ENCODE measurements around the gene HOXB9.

HOXB9 gene

GRCh38 chr17:48591255-48592056 is 34.7 kb downstream of the HOXB9 start:
- no peak overlapping the region for H3K27ac Mint-ChIP-seq
- no peak for ATAC-seq (replicated peaks)
- H3K4me3 Mint-ChIP-seq: no peak overlapping the region

DNA sequence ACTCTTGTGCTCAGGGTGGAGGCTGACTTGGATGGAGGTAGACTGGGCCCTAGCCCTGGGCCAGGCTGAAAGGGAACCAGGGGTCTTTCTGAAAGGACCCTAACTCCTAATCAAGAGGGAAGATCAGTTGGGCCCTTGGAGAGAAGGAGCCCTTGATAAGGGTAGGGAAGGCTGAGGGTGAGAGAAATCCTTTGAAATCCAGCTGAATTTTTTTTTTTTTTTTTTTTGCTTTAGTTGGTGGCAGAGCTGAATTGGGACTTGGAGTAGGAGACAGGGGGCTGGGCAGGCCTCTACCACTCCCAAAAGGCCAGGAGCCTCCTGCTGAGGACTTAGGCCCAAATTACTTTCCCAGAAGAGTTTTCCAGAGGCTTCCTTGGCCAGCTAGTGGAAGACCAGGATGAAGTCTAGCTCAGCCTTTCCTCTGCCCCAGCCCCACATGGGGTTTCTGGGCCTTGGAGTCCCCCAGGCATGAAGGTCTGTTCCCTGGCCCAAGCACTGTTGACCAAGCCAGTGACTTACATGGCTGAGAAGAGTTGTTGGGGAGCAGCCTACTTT is 35.5 kb downstream of the HOXB9 start:
- H3K27me3 Mint-ChIP-seq: peaks cover 42 to 80% of the 10 kb centered on the region in 2 donors
- no peak overlapping the region for H3K4me3 Mint-ChIP-seq
- peaks cover 22 to 25% of the 10 kb centered on the region in 2 donors for H3K4me1 Mint-ChIP-seq (ENCODE audit: low read depth in 2 of 2)
- H3K9me3 Mint-ChIP-seq: no peaks in the 10 kb centered on the region
- H3K27ac Mint-ChIP-seq: no peak overlapping the region
- DNase-seq: no peak
- ATAC-seq (replicated peaks): no peak
- H3K36me3 Mint-ChIP-seq (ENCODE audit: insufficient read depth): peaks cover 4% of the 10 kb centered on the region

More at GRCh38 chr17:48591255-48592056, 34.7 kb downstream of the HOXB9 start:
- Mint-ChIP-seq H3K4me1 (ENCODE audit: low read depth in 2 of 2) (peaks cover 18 to 21% of the 10 kb centered on the region in 2 donors), H3K36me3 (ENCODE audit: insufficient read depth) (peaks cover 2% of the 10 kb centered on the region), H3K9me3 (no peaks in the 10 kb centered on the region), H3K27me3 (peaks cover 42 to 80% of the 10 kb centered on the region in 2 donors)
- no peak for DNase-seq

DNA sequence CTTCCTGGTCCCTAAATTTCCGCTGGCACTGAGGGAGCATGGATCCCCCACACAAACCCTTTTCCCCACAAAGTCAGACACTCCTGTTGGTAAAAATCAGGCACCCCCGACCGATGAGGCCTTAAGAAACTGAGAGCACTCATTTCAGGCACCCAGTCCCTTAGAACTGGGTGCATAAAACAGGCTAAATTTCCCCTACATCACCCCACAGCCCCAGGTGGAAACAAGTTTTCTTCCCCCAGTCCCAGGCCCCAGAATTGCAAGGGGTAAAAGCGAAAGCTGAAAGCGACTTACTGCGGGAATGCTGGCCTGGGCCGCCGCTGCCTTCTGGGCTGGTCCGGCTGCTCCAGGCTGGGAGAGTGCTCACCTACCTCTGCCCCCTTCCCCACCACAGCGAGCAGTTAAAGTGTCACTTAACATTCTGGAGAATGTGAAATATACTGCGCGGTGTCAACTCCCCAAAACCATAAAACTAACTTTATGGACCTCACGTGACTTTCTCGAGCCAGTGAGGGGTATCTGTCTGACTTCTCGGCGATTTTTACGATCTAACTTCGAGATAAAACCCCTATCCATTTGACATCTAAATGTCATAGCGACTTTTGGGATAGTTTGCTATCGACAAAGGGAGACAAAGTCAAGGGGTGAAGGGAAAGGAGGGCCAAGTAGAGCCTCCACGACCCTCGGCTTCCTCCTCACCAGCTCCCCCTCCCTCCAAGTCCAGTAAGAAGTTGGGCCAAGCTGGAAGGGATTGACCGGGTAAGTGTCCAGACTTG is 36.1 kb downstream of the HOXB9 start, which contains the start of gene HOXB3:
TSS of gene HOXB3 (minus strand) at position 411 of the 776 bp plus-strand sequence. CDS start 37,767 bp downstream, outside the sequence.
- DNase-seq: no peak
- ATAC-seq (replicated peaks): no peak
- peaks cover 7% of the 10 kb centered on the region for H3K36me3 Mint-ChIP-seq (ENCODE audit: insufficient read depth)
- peaks cover 28 to 30% of the 10 kb centered on the region in 2 donors for H3K4me1 Mint-ChIP-seq (ENCODE audit: low read depth in 2 of 2)
- H3K9me3 Mint-ChIP-seq: no peaks in the 10 kb centered on the region
- no peak within 1 kb of the TSS for H3K4me3 Mint-ChIP-seq
- peaks cover 35 to 79% of the 10 kb centered on the region in 2 donors for H3K27me3 Mint-ChIP-seq
- H3K27ac Mint-ChIP-seq: no peak within 1 kb of the TSS

DNA sequence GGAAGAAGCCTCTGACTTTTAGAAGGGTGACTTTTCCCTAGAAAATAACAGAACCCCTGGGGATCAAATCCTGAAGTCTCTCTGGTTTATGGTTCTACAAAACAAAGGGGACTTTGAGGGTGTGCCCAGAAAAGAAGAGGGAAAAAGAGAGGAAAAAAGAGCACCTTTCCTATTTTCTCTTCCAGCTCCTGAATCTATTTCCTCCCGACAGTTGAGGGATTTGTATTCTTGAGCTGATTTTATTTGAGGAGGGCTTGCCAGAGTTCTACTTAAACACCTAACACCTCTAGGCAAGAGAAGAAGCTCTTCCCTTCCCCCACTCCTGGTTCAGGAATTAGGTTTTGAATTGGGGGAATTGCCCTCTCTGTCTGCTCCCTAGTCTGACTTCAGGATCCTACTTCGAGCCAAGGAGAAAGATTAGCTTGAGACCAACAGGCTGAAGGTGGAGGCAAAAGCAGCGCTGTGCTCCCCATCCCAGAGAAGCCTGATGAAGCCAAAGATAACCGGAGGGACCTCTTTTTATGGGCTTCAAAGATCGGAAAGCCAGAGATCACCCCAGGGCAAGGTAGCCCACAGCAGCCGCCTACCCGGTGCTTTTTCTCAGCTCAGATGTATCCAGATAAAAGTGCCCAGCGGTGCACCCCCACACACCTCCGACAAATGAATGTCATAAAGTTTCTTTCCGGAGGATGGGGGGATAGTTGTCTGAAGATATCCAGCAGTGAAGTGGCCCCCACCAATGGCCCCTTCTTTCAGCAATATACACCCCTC is 36.9 kb downstream of the HOXB9 start:
- Mint-ChIP-seq H3K27ac (no peak overlapping the region), H3K4me1 (ENCODE audit: low read depth in 2 of 2) (peaks cover 31 to 34% of the 10 kb centered on the region in 2 donors), H3K9me3 (no peaks in the 10 kb centered on the region), H3K4me3 (no peak overlapping the region), H3K27me3 (peaks cover 34 to 79% of the 10 kb centered on the region in 2 donors), H3K36me3 (ENCODE audit: insufficient read depth) (peaks cover 5% of the 10 kb centered on the region)
- no peak for ATAC-seq (replicated peaks)
- no peak for DNase-seq

DNA sequence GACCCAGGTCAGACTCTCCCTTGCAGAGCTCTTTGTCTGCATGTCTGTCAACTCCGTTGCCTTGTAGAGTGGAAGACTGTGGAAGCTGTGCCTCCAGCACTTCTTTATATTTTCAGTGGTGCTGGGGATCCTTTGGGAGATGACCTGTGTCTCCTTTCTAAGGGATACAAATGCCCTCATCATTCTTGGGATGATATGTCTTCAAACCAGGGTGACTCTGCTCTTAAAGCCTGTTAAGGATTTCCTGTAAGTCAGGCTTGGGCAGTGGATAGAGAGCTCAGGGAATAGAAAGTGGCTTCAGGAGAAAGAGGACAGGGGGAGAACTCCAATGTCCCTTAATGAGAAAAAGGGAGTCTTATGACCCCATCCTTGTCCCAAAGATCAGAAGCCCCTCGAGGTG is 37.6 kb downstream of the HOXB9 start:
- no peak for DNase-seq
- no peak for ATAC-seq (replicated peaks)
- Mint-ChIP-seq H3K4me3 (no peak overlapping the region), H3K9me3 (no peaks in the 10 kb centered on the region), H3K27me3 (peaks cover 36 to 79% of the 10 kb centered on the region in 2 donors), H3K36me3 (ENCODE audit: insufficient read depth) (peaks cover 5% of the 10 kb centered on the region), H3K4me1 (ENCODE audit: low read depth in 2 of 2) (peaks cover 28% of the 10 kb centered on the region in 2 donors), H3K27ac (no peak overlapping the region)

DNA sequence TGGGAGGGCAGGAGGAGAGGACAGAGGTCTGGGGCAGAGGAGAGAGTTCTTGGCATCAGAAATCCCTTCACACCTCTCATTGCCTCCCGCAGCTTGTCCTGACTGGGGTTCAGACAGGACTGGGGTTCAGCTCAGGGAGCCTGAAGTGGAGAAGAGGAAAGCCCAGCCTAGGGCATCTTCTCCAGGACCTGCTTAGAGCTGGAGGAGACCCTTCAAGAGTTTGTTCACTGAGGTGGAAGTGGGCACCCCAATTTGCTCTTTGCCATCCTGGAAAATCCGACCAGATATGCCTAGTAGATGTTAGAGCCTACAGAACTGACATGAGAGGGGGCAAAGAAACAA is 38.1 kb downstream of the HOXB9 start:
- Mint-ChIP-seq H3K27me3 (peaks cover 36 to 79% of the 10 kb centered on the region in 2 donors), H3K9me3 (no peaks in the 10 kb centered on the region), H3K27ac (no peak overlapping the region), H3K4me3 (no peak overlapping the region), H3K4me1 (ENCODE audit: low read depth in 2 of 2) (peaks cover 23% of the 10 kb centered on the region in 2 donors), H3K36me3 (ENCODE audit: insufficient read depth) (peaks cover 6% of the 10 kb centered on the region)
- ATAC-seq (replicated peaks) (no peak), DNase-seq (no peak)

- DNase-seq (no peak), ATAC-seq (replicated peaks) (no peak)
- Mint-ChIP-seq H3K4me3 (peak overlapping the region; percentile 29 to 97), H3K27me3 (peaks cover 36 to 79% of the 10 kb centered on the region in 2 donors), H3K4me1 (ENCODE audit: low read depth in 2 of 2) (peaks cover 18% of the 10 kb centered on the region in 2 donors), H3K9me3 (no peaks in the 10 kb centered on the region), H3K36me3 (ENCODE audit: insufficient read depth) (peaks cover 7% of the 10 kb centered on the region), H3K27ac (no peak overlapping the region)
These were observed 38.7 kb downstream of the HOXB9 start for GRCh38 chr17:48587276-48588073.

DNA sequence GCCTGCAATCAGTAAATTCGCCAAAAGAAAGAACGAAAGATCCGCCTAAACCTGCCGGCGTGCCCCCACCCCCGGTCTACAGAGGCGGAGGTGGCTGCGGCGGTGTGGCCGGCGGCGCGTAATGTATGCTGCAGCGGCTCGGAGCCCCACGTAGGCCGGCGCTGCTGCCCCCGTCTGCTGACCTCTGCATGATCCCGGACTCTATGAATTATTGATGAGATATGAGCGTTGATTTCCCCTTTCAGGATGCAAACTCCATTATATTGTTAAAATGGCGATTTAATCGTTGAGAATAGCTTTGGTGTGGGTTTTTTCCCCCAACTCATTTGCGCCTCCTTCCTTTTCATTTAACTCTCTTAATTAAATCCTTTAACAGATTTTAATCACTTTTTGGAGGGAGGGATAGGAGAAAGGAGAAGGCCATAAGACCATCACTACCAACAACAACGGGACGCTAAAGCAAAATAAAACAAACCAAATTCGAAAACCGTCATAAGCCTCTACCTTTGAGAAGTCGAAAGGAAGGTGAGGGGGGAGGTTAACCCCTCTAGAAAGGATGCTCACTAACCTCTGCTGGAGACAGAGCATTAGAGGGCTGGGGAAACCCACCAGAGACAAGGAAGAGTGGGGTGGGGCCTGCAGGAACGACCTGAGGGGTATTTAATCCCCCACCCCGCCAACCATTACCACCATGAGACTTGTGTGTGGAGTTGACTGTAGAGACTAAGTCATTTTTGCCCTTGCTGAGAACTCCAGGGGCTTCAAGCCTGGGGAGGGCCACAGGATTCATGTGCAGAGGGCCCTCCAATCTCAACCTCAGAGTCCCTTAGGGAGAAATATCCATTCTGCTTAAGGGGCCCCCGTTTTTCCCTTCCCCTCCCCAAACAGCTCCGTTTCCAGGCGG is 39.6 kb downstream of the HOXB9 start:
- peak overlapping the region; percentile 83 to 90 for H3K27ac Mint-ChIP-seq
- peaks cover 37 to 79% of the 10 kb centered on the region in 2 donors for H3K27me3 Mint-ChIP-seq
- no peaks in the 10 kb centered on the region for H3K9me3 Mint-ChIP-seq
- H3K4me1 Mint-ChIP-seq (ENCODE audit: low read depth in 2 of 2): peaks cover 18 to 21% of the 10 kb centered on the region in 2 donors
- H3K36me3 Mint-ChIP-seq (ENCODE audit: insufficient read depth): peaks cover 7% of the 10 kb centered on the region
- ATAC-seq (replicated peaks): peak; percentile 44
- DNase-seq: no peak
- peak overlapping the region; percentile 91 to 97 for H3K4me3 Mint-ChIP-seq

GRCh38 chr17:48584223-48584741 is 41.9 kb downstream of the HOXB9 start:
- Mint-ChIP-seq H3K36me3 (ENCODE audit: insufficient read depth) (peaks cover 11% of the 10 kb centered on the region), H3K4me1 (ENCODE audit: low read depth in 2 of 2) (peaks cover 18 to 23% of the 10 kb centered on the region in 2 donors), H3K4me3 (peak overlapping the region; percentile 37 to 91), H3K9me3 (no peaks in the 10 kb centered on the region), H3K27me3 (peaks cover 60 to 85% of the 10 kb centered on the region in 2 donors), H3K27ac (peak overlapping the region in 1 of 2 donors; percentile 83)
- no peak for ATAC-seq (replicated peaks)
- no peak for DNase-seq

DNA sequence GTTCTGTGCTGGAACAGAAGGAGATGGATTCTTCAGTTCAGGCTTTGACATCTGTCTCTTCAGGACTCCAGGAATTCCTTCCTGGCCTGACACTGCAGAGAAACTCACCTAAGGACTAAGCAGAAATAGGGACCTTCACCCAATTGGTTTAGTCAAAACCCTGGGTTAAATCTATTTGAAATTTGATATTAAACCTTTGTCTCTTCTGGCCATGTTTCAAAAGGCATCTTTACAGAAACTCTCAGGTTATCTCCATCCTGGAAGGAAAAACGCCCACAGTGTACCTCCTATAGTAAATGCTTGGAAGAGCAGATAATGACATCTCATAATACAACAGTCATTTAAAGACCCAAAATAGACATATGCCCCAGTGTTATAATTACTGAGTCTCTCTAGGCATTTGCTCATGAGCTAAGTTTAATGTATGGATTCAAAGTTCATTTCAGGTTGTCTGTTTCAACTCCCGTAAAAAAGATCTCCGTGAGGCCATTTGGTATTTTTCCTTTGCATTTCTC is 42.4 kb downstream of the HOXB9 start:
- ATAC-seq (replicated peaks) (no peak), DNase-seq (no peak)
- no peak overlapping the region for H3K27ac Mint-ChIP-seq
- peaks cover 22 to 28% of the 10 kb centered on the region in 2 donors for H3K4me1 Mint-ChIP-seq (ENCODE audit: low read depth in 2 of 2)
- H3K27me3 Mint-ChIP-seq: peaks cover 65 to 90% of the 10 kb centered on the region in 2 donors
- peaks cover 12% of the 10 kb centered on the region for H3K36me3 Mint-ChIP-seq (ENCODE audit: insufficient read depth)
- H3K4me3 Mint-ChIP-seq: peak overlapping the region in 1 of 2 donors; percentile 37
- H3K9me3 Mint-ChIP-seq: no peaks in the 10 kb centered on the region

DNA sequence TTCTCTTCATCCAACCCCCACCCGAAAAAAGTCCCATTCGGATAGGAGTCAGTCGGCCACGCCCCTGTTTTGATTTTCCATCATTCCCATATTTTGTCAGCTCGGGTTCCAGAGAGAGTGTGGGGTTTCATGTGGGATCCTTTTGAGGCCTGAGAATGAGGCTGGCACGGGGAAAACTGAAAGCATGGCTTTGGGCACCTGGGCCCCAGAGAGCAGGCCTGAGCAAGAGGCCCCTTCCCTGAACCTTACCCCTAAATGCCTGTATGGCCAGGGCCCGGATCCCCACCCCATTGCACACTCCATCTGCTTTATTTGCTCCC is 43.4 kb downstream of the HOXB9 start:
- Mint-ChIP-seq H3K27ac (no peak overlapping the region), H3K27me3 (peaks cover 65 to 90% of the 10 kb centered on the region in 2 donors), H3K9me3 (no peaks in the 10 kb centered on the region), H3K36me3 (ENCODE audit: insufficient read depth) (peaks cover 17% of the 10 kb centered on the region), H3K4me3 (peak overlapping the region; percentile 53 to 57), H3K4me1 (ENCODE audit: low read depth in 2 of 2) (peaks cover 26 to 30% of the 10 kb centered on the region in 2 donors)
- no peak for DNase-seq
- ATAC-seq (replicated peaks): no peak

Data from effector memory CD8-positive, alpha-beta T cell (primary cell).